GM06990 (cell line): ENCODE data around the gene ENTPD5.

Experiments used
- DNase-seq: peaks from one replicate; pipeline ENCODE4 v3.0.0-alpha.2; 2011; ENCODE audit not compliant: insufficient read length; ENCODE audit errors: extremely low read depth
- H3K27me3 ChIP-seq: replicated peaks from 2 replicates; pipeline ENCODE4 v1.6.0; 2011; ENCODE audit warnings: low read length; ENCODE audit not compliant: control insufficient read depth, insufficient read depth
- H3K36me3 ChIP-seq: 2 replicates; pipeline ENCODE4 v1.5.1; 2011; ENCODE audit warnings: low read length; ENCODE audit not compliant: control insufficient read depth, insufficient read depth
- H3K4me3 ChIP-seq: replicated peaks from 2 replicates; pipeline ENCODE4 v1.5.1; 2011; ENCODE audit warnings: low read depth, mild to moderate bottlenecking, control low read depth, low read length
- TF ChIP-seq, protein P1 (sequence below): IDR thresholded peaks from 2 replicates; pipeline ENCODE4 v1.5.1; 2011; ENCODE audit warnings: low read length, control low read depth, mild to moderate bottlenecking, inconsistent platforms; ENCODE audit not compliant: insufficient read depth, poor library complexity, severe bottlenecking

Gene ENTPD5

DNA sequence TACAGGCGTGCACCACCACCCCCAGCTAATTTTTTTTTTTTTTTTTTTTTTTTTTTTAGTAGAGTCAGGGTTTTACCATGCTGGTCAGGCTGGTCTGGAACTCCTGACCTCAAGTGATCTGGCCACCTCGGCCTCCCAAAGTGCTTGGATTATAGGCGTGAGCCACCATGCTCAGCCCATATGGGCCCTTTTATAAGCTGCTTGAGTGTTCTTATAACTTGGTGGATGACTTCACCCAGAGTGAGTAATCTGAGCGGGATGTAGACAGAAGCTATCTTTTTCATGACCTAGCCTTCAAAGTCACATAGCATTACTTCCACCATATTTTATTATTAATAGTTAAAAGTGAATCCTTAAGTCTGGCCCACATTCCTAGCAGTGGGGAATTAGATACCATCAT, 16.5 kb upstream of the ENTPD5 start:
- no peak for DNase-seq
- TF ChIP-seq, protein P1, sequence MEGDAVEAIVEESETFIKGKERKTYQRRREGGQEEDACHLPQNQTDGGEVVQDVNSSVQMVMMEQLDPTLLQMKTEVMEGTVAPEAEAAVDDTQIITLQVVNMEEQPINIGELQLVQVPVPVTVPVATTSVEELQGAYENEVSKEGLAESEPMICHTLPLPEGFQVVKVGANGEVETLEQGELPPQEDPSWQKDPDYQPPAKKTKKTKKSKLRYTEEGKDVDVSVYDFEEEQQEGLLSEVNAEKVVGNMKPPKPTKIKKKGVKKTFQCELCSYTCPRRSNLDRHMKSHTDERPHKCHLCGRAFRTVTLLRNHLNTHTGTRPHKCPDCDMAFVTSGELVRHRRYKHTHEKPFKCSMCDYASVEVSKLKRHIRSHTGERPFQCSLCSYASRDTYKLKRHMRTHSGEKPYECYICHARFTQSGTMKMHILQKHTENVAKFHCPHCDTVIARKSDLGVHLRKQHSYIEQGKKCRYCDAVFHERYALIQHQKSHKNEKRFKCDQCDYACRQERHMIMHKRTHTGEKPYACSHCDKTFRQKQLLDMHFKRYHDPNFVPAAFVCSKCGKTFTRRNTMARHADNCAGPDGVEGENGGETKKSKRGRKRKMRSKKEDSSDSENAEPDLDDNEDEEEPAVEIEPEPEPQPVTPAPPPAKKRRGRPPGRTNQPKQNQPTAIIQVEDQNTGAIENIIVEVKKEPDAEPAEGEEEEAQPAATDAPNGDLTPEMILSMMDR: no peak
- Histone ChIP-seq H3K36me3 (no peaks in the 10 kb centered on the region), H3K4me3 (no peak overlapping the region), H3K27me3 (no peaks in the 10 kb centered on the region)

- no peak for DNase-seq
- no peaks in the 10 kb centered on the region for H3K36me3 ChIP-seq
- no peaks in the 10 kb centered on the region for H3K27me3 ChIP-seq
- no peak overlapping the region for H3K4me3 ChIP-seq
- TF ChIP-seq, protein P1: no peak
Observed at GRCh38 chr14:74034572-74034971, 15.5 kb upstream of the ENTPD5 start.

GRCh38 chr14:74029136-74029535, 10.0 kb upstream of the ENTPD5 start:
- TF ChIP-seq, protein P1: no peak
- DNase-seq: no peak
- H3K4me3 ChIP-seq: no peak overlapping the region
- H3K27me3 ChIP-seq: no peaks in the 10 kb centered on the region
- H3K36me3 ChIP-seq: no peaks in the 10 kb centered on the region

GRCh38 chr14:74022346-74022745, 3.3 kb upstream of the ENTPD5 start:
- no peak for DNase-seq
- H3K4me3 ChIP-seq: no peak overlapping the region
- TF ChIP-seq, protein P1: no peak
- H3K27me3 ChIP-seq: no peaks in the 10 kb centered on the region
- H3K36me3 ChIP-seq: no peaks in the 10 kb centered on the region

- TF ChIP-seq, protein P1: no peak
- no peaks in the 10 kb centered on the region for H3K36me3 ChIP-seq
- H3K27me3 ChIP-seq: no peaks in the 10 kb centered on the region
- peak overlapping the region; percentile 64 for H3K4me3 ChIP-seq
- no peak for DNase-seq
Observed at GRCh38 chr14:74019408-74020137, 485 bp upstream of the ENTPD5 start.

DNA sequence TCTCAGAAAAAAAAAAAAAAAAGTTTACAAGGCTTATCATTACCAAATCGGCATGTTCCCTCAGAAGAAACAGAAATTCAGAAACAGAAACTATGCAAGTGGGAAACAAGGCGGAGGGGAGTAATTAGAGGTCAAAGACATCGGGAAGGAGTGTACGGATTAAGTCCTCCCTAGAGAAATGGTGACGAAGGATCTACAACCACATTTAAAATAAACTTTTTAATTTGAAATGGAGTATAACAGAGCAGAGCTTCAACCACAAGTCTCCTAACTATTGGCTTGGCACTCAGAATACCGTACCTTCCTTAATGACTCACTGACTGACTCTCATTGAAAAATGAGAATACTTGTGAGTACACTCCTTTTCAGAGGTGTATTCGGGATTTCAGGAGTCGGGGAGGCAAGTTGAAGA, 908 bp downstream of the ENTPD5 start:
- peak; percentile 9 for DNase-seq
- H3K36me3 ChIP-seq: no peaks in the 10 kb centered on the region
- peak overlapping the region; percentile 93 for H3K4me3 ChIP-seq
- TF ChIP-seq, protein P1: no peak
- no peaks in the 10 kb centered on the region for H3K27me3 ChIP-seq
